GM20000 (cell line): ENCODE results near the gene CACNB2.

Experiments
- DNase-seq: peaks from one replicate; pipeline ENCODE4 v3.0.0; 2012; ENCODE audit warnings: low spot score
- TF ChIP-seq, protein P1 (sequence below): IDR thresholded peaks from 2 replicates; pipeline ENCODE4 v1.5.1; 2012; ENCODE audit warnings: mild to moderate bottlenecking, control low read depth; ENCODE audit errors: extremely low read depth, missing control alignments

The CACNB2 gene

DNA sequence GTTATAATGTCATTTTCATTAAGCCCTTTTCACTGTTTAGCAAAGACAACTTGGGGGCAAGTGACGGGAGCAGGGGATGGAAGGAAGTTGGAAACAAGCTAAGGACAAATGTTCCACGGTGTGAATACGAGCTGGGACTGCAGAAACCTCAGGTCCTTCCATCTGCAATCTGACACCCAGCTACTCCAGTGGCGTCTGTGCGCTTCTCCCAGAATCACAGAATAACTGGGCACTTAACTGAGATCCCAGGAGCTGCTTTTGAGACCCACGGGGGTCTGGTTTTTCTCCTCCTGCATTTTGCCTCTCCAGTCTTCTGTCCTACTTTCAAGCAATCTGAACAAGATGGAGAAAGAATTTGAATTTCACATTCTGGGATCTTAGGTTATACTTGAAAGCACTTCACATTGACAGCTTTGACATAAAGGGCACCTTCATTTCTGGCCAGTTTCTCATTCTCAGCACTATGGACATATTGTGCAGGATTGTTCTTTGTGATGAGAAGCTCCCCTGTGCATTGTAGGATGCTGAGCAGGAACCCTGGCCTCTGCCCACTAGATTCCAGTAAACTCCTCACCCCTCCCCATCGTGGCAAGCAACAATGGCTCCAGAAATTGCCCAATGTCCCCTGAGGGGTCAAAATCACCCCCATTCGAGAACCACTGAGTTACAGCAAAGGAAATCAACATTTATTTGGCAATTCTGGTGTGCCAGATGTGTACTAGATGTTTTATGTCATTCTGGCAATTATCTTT lies 194.1 kb downstream of the CACNB2 start:
- TF ChIP-seq, protein P1, sequence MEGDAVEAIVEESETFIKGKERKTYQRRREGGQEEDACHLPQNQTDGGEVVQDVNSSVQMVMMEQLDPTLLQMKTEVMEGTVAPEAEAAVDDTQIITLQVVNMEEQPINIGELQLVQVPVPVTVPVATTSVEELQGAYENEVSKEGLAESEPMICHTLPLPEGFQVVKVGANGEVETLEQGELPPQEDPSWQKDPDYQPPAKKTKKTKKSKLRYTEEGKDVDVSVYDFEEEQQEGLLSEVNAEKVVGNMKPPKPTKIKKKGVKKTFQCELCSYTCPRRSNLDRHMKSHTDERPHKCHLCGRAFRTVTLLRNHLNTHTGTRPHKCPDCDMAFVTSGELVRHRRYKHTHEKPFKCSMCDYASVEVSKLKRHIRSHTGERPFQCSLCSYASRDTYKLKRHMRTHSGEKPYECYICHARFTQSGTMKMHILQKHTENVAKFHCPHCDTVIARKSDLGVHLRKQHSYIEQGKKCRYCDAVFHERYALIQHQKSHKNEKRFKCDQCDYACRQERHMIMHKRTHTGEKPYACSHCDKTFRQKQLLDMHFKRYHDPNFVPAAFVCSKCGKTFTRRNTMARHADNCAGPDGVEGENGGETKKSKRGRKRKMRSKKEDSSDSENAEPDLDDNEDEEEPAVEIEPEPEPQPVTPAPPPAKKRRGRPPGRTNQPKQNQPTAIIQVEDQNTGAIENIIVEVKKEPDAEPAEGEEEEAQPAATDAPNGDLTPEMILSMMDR, result no peak
- DNase-seq, result no peak

DNA sequence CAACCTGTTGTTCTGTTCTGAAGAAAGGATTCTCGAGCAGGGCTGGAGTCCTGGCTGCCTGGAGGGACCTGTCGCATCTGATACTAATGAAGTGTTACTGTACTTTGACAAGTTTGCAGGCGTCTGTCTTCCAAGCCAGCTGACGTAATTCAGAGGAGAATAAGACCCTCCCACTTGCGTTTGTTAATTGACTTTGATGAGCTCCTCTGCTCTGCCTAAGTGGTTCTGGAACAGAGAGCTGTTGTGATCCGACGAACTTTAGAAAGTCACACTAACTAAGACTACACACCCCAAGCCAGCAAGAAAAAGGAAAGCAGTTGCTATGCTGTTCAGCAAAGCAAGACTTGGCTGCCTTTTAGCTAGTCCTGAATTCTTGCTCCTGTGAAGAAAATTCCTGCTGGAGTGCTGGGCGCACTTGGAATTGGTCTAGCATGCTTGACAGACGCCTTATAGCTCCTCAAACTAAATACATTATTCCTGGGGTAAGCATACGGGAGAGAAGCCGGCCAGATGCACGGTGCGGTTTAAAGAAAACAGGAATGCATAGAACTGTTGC lies 200.3 kb downstream of the CACNB2 start:
- DNase-seq, result no peak
- TF ChIP-seq, protein P1, result no peak

DNA sequence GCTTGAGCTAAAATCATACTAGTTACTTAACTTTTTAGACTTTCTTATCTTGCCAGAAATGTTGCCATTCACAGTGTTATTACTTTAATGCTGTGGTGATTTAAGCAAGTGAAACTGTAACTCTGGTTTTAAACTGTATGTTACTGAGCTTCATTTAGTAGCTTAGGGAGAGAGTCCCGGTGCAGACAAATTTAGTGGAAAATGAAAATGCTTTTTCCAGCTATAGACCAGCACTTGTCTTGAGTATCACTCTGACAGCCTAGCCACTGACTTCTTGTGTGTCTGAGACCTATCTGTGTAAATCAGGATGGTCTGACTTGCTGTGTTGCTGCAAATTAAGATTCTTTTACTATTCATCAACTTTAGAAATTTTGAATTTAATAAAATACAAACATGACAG lies 200.8 kb downstream of the CACNB2 start:
- TF ChIP-seq, protein P1, result no peak
- DNase-seq, result no peak

DNA sequence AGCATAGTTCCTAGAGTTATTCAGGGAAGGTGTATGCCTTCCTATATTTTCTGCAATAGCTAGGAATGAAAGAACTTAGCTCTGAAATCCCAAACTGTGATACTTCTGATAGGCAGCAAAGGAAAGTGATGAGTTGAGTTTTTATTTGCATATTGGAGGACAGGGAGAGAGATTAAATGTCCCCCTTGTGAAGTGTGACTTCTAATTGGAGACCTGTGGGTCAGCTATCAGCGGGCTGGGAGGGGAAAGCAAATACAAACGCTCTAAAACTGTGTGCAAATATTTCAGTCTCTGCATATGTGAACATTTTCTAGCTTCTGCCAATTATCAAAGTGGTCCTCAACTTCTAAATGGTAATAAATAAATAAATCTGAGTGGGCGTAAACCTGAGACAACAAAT lies 203.3 kb downstream of the CACNB2 start:
- TF ChIP-seq, protein P1, result no peak
- no peak for DNase-seq

DNA sequence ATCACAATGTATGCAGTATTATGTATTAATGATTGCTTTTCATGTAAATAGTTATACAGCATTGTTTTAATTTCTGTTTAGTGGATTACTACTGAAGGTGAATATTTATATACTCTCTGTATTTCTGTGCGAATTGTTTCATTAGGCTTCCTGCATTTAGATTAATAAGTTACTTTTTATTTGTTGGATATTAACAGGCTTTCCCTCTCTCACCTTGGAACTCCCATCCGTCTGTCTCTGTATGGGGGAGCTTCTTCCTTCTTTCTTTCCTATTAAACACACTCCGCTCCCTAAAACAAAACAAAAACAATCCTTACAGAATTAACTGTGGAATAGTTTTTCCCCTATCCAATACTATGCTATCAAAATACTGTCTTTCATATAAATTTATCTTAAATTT lies 205.1 kb downstream of the CACNB2 start:
- TF ChIP-seq, protein P1, result no peak
- DNase-seq, result no peak

DNA sequence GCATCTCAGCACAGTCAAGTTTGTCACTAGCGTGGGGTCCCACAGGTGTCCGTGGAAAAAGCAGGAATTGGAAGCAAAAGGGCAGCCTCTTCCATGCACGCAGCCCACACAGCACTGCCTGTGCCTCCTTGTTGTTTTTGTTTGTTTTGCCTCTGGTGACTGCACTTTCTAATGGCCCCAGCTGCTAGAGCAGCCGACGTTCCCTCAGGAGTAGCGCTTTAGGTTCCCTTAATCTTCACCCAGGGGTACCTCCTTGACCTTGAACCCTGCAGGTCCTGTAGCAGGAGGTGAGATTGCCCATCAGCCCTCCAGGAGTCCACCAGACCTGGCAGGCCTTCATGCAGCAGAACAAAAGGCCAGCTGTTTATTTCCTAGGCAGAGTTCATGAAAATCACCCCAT lies 210.1 kb downstream of the CACNB2 start:
- TF ChIP-seq, protein P1, result no peak
- no peak for DNase-seq

DNA sequence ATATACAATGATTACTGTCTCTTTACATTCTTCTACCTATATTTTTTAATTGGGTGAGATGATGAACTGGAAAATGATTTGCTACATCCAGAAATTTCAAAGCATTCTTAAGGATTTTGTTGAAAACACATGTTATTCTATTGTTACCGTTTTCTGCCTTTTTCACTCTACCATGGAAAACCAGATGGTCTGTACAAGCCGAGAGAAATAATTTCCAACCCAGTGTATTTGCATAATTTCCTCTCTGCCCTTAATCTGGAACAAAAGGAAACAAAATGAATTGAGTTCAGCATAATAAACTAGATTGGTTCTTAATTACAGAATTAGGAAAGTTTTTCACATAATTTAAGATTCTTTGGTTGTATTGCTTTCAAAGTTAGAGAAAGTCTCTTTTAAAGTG lies 211.2 kb downstream of the CACNB2 start:
- TF ChIP-seq, protein P1, result no peak
- no peak for DNase-seq
